Fibroblast of gingiva (primary cell): ENCODE results near the gene ZPBP.
"Not testable (repeated sequence)": the region's sequence is repeated elsewhere in the genome, so short reads cannot be mapped to it uniquely, and the experiment has no call there.

Experiments
- DNase-seq: peaks from one replicate; pipeline ENCODE4 v3.0.0-alpha.2; 2011; ENCODE audit warnings: low read depth

Gene ZPBP

GRCh38 chr7:50041165-50041564 is 51.9 kb downstream of the ZPBP start:
- DNase-seq: not testable (repeated sequence)

- DNase-seq: no peak
Observed at GRCh38 chr7:50037086-50037485, 56.0 kb downstream of the ZPBP start.

- no peak for DNase-seq
Observed at GRCh38 chr7:50022991-50023390, 70.1 kb downstream of the ZPBP start.

- no peak for DNase-seq
Observed at GRCh38 chr7:50022451-50022850, 70.6 kb downstream of the ZPBP start.

GRCh38 chr7:49995681-49996080 is 97.4 kb downstream of the ZPBP start:
- no peak for DNase-seq

- no peak for DNase-seq
Observed at GRCh38 chr7:49986191-49986590, 106.9 kb downstream of the ZPBP start.

GRCh38 chr7:49980465-49980864 is 112.6 kb downstream of the ZPBP start:
- DNase-seq: no peak

GRCh38 chr7:49976238-49976637 is 116.8 kb downstream of the ZPBP start:
- DNase-seq: no peak

- DNase-seq: no peak
Observed at GRCh38 chr7:49974035-49974434, 119.0 kb downstream of the ZPBP start.

GRCh38 chr7:49937608-49938007 is 155.4 kb downstream of the ZPBP start:
- DNase-seq: no peak

GRCh38 chr7:49931627-49932026 is 161.4 kb downstream of the ZPBP start:
- DNase-seq: no peak

GRCh38 chr7:49928787-49929186 is 164.3 kb downstream of the ZPBP start:
- no peak for DNase-seq

- no peak for DNase-seq
Observed at GRCh38 chr7:49927631-49928030, 165.4 kb downstream of the ZPBP start.

- no peak for DNase-seq
Observed at GRCh38 chr7:49926720-49927119, 166.3 kb downstream of the ZPBP start.

GRCh38 chr7:49911909-49912308 is 181.1 kb downstream of the ZPBP start:
- DNase-seq: no peak

GRCh38 chr7:49894543-49894942 is 198.5 kb downstream of the ZPBP start:
- DNase-seq: no peak

GRCh38 chr7:49893131-49893530 is 199.9 kb downstream of the ZPBP start:
- no peak for DNase-seq

GRCh38 chr7:49892481-49892880 is 200.6 kb downstream of the ZPBP start:
- no peak for DNase-seq
